Keratinocyte (primary cell): ENCODE measurements around the gene SLC1A2. TPM values are rescaled to one million over a fixed set of nuclear protein-coding genes. Genes with fewer than 3 reads are reported as not detected.

ENCODE experiments used
- DNase-seq: peaks from one replicate; pipeline ENCODE4 v3.0.0-alpha.2; 2011; ENCODE audit warnings: low read depth, missing footprints, low spot score
- FAIRE-seq: peaks from 2 replicates; lab custom pipeline; 2011; peaks lifted over from hg19 to GRCh38; lab: Jason Lieb, UNC
- H2AFZ ChIP-seq: 2 replicates; pipeline ENCODE4 v1.6.0; 2012; ENCODE audit warnings: low read length, control low read depth, inconsistent platforms; ENCODE audit not compliant: control insufficient read depth
- H3K27ac ChIP-seq: 2 replicates; pipeline ENCODE4 v1.5.1; 2011; ENCODE audit warnings: low read length; ENCODE audit not compliant: control insufficient read depth, insufficient read depth
- H3K27me3 ChIP-seq: 3 replicates; pipeline ENCODE4 v1.6.0; 2011; ENCODE audit warnings: low read length; ENCODE audit not compliant: control insufficient read depth, insufficient read depth; ENCODE audit errors: extremely low read depth
- H3K36me3 ChIP-seq, 2 experiments: 2 replicates in 1 of 2; 3 replicates in 1 of 2; pipeline ENCODE4 v1.5.1; 2011; ENCODE audit warnings: low read length in 2 of 2, mild to moderate bottlenecking in 1 of 2; ENCODE audit not compliant: control insufficient read depth in 2 of 2, insufficient read depth in 2 of 2; ENCODE audit errors: extremely low read depth in 1 of 2
- H3K4me1 ChIP-seq: 3 replicates; pipeline ENCODE4 v1.5.1; 2011; ENCODE audit warnings: low read length; ENCODE audit not compliant: control insufficient read depth, insufficient read depth; ENCODE audit errors: extremely low read depth
- H3K4me2 ChIP-seq: 3 replicates; pipeline ENCODE4 v1.6.0; 2011; ENCODE audit warnings: low read depth, low read length; ENCODE audit not compliant: control insufficient read depth, insufficient read depth; ENCODE audit errors: extremely low read depth
- H3K4me3 ChIP-seq, 3 experiments: fragments of 200-600 bp in 1 of 3; sonication (generic) in 1 of 3; 2 replicates in 2 of 3; 3 replicates in 1 of 3; pipeline ENCODE4 v1.5.1; 2011 to 2016; ENCODE audit warnings: low read length in 3 of 3, mild to moderate bottlenecking in 3 of 3, control low read depth in 2 of 3, inconsistent platforms in 1 of 3, low read depth in 1 of 3, mixed read lengths in 1 of 3, mixed run types in 1 of 3, moderate library complexity in 1 of 3; ENCODE audit not compliant: control insufficient read depth in 2 of 3, insufficient read depth in 2 of 3; ENCODE audit errors: extremely low read depth in 1 of 3
- H3K79me2 ChIP-seq: 2 replicates; pipeline ENCODE4 v1.6.0; 2012; ENCODE audit warnings: low read length; ENCODE audit not compliant: control insufficient read depth, insufficient read depth
- H3K9ac ChIP-seq: 3 replicates; pipeline ENCODE4 v1.6.0; 2011; ENCODE audit warnings: low read length; ENCODE audit not compliant: control insufficient read depth, insufficient read depth; ENCODE audit errors: extremely low read depth
- H3K9me1 ChIP-seq: 3 replicates; pipeline ENCODE4 v1.6.0; 2011; ENCODE audit warnings: low read length; ENCODE audit not compliant: control insufficient read depth, insufficient read depth; ENCODE audit errors: extremely low read depth
- H3K9me3 ChIP-seq: 2 replicates; pipeline ENCODE4 v1.5.1; 2012; ENCODE audit warnings: low read depth, low read length; ENCODE audit not compliant: control insufficient read depth
- H4K20me1 ChIP-seq: 3 replicates; pipeline ENCODE4 v1.6.0; 2011; ENCODE audit warnings: low read length; ENCODE audit not compliant: control insufficient read depth, insufficient read depth; ENCODE audit errors: extremely low read depth
- CTCF ChIP-seq, 3 experiments: IDR thresholded peaks in 1 of 3; conservative IDR thresholded peaks in 1 of 3; optimal IDR thresholded peaks in 1 of 3; 2 replicates in 2 of 3; 3 replicates in 1 of 3; pipeline versions ENCODE3 to v1.5.1; 2011; ENCODE audit warnings: low read length in 3 of 3, mild to moderate bottlenecking in 3 of 3, moderate library complexity in 2 of 3, control low read depth in 1 of 3, inconsistent platforms in 1 of 3; ENCODE audit not compliant: insufficient read depth in 2 of 3; ENCODE audit errors: extremely low read depth in 1 of 3
- EZH2 ChIP-seq: IDR thresholded peaks from one replicate; pipeline ENCODE4 v1.6.1; 2012; ENCODE audit warnings: inconsistent platforms, mild to moderate bottlenecking, low read length, moderate library complexity
- dilution Hi-C: fragments of 300-500 bp; cut with MboI; formaldehyde crosslinking; loops from one replicate; pipeline ENCODE4 v1.7.0; 2020; ENCODE audit warnings: low sequenced_read_pairs; ENCODE audit not compliant: extremely low pct_ligation_motif_present
- polyA plus RNA-seq, 5 experiments: library from polyadenylated mRNA; depleted of rRNA in 3 of 5; stranded (reverse) in 3 of 5; stranded (forward) in 1 of 5; unstranded in 1 of 5; fragments of >200 nt; gene quantifications; 1 replicate in 1 of 5; 2 replicates in 3 of 5; 3 replicates in 1 of 5; pipeline versions ENCODE4 v1.2.1 to v1.2.3, GENCODE V29; 2011 to 2012; ENCODE audit warnings: missing spikeins in 2 of 5, low read depth in 1 of 5, low replicate concordance in 1 of 5

The SLC1A2 gene
- polyA plus RNA-seq, 1 donor (not counting 4 experiments of a cell fraction or from before 2014, with no cell fraction given), result under 0.01 TPM

DNA sequence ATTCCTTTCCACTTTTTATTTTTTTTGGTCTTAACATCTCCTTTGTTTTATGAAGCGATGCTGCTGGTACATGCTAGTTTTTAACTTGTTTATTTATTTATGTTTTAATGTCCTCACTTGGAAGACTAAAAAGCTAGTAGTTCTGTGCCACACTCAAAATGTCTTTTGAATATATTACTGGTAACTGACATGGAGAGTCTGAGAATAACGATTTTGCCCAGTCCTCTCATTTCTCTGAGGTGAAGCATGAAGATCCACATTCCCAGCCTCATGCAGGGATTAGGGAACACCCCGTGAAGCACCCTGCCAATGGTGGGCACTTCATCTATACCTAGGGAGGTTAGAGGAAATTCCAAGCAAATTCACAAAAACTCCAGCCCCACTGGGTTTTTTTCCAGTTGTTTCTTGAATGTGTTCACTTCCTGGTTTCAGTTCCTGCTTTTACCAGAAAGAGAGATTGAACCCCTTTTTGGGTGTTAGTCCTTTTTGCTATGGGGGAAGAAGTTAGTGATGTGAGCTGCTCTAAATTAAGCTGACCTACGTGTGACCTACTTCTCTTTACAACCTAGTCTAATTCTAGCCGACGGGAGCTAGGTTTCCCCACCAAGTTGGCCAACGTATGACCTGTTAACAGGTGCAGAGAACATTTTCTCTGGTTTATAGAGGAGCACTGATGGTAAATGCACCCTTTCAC, 106.1 kb downstream of the SLC1A2 start:
- no peak for DNase-seq
- FAIRE-seq, result no peak
- Histone ChIP-seq H3K9me3 (no peaks in the 10 kb centered on the region), H3K36me3 (no peaks in the 10 kb centered on the region), H3K4me2 (no peak overlapping the region), H4K20me1 (no peaks in the 10 kb centered on the region), H3K4me3 (no peak overlapping the region), H2AFZ (no peak overlapping the region), H3K9ac (no peak overlapping the region), H3K27me3 (no peaks in the 10 kb centered on the region), H3K9me1 (no peaks in the 10 kb centered on the region), H3K27ac (no peak overlapping the region), H3K79me2 (no peaks in the 10 kb centered on the region), H3K4me1 (no peaks in the 10 kb centered on the region)
- dilution Hi-C loops, result no loop called here
- TF ChIP-seq CTCF (optimal IDR thresholded peaks at IDR 0.05 in 1 of 3, IDR thresholded peaks at IDR 0.05 in 1 of 3, conservative IDR thresholded peaks at IDR 0.05 in 1 of 3; ENCODE audit: extremely low read depth in 1 of 3, insufficient read depth in 2 of 3, low read length in 3 of 3) (no peak), EZH2 (no peak)

DNA sequence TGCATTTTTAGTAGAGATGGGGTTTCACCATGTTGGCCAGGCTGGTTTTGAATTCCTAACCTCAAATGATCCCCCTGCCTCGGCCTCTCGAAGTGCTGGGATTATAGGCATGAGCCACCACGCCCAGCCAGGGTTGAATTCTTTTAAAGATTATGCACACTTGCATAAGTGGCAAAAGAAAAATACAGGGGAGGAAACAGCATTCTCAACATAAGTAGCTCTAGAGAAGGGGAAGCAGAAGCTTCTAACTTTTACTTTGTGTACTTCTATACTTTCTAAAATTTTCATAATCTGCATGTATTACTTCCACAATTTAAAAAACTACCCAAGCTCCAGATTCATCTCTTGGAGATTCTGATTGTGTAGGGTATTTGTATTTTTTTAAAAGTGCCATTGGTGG, 108.0 kb downstream of the SLC1A2 start:
- no peak for TF ChIP-seq CTCF (optimal IDR thresholded peaks at IDR 0.05 in 1 of 3, IDR thresholded peaks at IDR 0.05 in 1 of 3, conservative IDR thresholded peaks at IDR 0.05 in 1 of 3; ENCODE audit: extremely low read depth in 1 of 3, insufficient read depth in 2 of 3, low read length in 3 of 3)
- TF ChIP-seq EZH2, result no peak
- no peaks in the 10 kb centered on the region for H3K27me3 ChIP-seq
- no peaks in the 10 kb centered on the region for H3K9me1 ChIP-seq
- H3K4me3 ChIP-seq, result no peak overlapping the region
- no peak overlapping the region for H3K4me2 ChIP-seq
- dilution Hi-C loops, result no loop called here
- no peaks in the 10 kb centered on the region for H3K36me3 ChIP-seq
- no peaks in the 10 kb centered on the region for H3K4me1 ChIP-seq
- H3K9ac ChIP-seq, result no peak overlapping the region
- H4K20me1 ChIP-seq, result no peaks in the 10 kb centered on the region
- no peaks in the 10 kb centered on the region for H3K79me2 ChIP-seq
- FAIRE-seq, result no peak
- no peaks in the 10 kb centered on the region for H3K9me3 ChIP-seq
- no peak for DNase-seq
- H3K27ac ChIP-seq, result no peak overlapping the region
- H2AFZ ChIP-seq, result no peak overlapping the region
